ENCODE data around the gene DNAJB6.

DNAJB6 gene

GRCh38 chr7:157466867-157467261, 130.1 kb downstream of the DNAJB6 start:
- no peak for DNase-seq (ENCODE audit: low spot score)

Data from COLO829 (cell line).